HFFc6 (cell line): ENCODE results near the gene TMEM256. TPM values are rescaled to one million over a fixed set of nuclear protein-coding genes. Genes with fewer than 3 reads are reported as not detected.

Source experiments
- DNase-seq: peaks from one replicate; pipeline ENCODE4 v3.0.0-alpha.2; 2018
- H3K27ac Mint-ChIP-seq: 2 replicates; pipeline ENCODE4 v1.8.0; 2020; ENCODE audit warnings: mild to moderate bottlenecking, mixed read lengths
- H3K27me3 Mint-ChIP-seq: 2 replicates; pipeline ENCODE4 v1.8.0; 2021; ENCODE audit warnings: mild to moderate bottlenecking, moderate library complexity, mixed read lengths; ENCODE audit not compliant: insufficient read depth
- H3K36me3 Mint-ChIP-seq: 2 replicates; pipeline ENCODE4 v1.8.0; 2021; ENCODE audit warnings: low read depth, mixed read lengths
- H3K4me1 Mint-ChIP-seq: 2 replicates; pipeline ENCODE4 v1.8.0; 2020; ENCODE audit warnings: low read depth, mixed read lengths
- H3K4me3 Mint-ChIP-seq: 2 replicates; pipeline ENCODE4 v1.8.0; 2020; ENCODE audit warnings: mild to moderate bottlenecking, moderate library complexity, mixed read lengths
- H3K9me3 Mint-ChIP-seq: 2 replicates; pipeline ENCODE4 v1.8.0; 2020; ENCODE audit warnings: mild to moderate bottlenecking, mixed read lengths
- CTCF ChIP-seq: fragments of 200-600 bp; sonication (generic); IDR thresholded peaks from 2 replicates; pipeline ENCODE4 v1.5.0; 2021; ENCODE audit warnings: antibody characterized with exemption, mild to moderate bottlenecking
- total RNA-seq, 6 experiments: library from RNA; stranded (reverse); fragmentation: NEBNext Ultra II Directional; extraction: Animal tissue kit (Norgen Biotek cat#: 25700); gene quantifications; 2 replicates in 1 of 6; 3 replicates in 5 of 6; pipeline ENCODE4 v1.2.3, GENCODE V29; 2021

TMEM256 gene
- total RNA-seq, 6 experiments from 2014 or later: 52.2 to 79.1 (median 72.3) TPM

DNA sequence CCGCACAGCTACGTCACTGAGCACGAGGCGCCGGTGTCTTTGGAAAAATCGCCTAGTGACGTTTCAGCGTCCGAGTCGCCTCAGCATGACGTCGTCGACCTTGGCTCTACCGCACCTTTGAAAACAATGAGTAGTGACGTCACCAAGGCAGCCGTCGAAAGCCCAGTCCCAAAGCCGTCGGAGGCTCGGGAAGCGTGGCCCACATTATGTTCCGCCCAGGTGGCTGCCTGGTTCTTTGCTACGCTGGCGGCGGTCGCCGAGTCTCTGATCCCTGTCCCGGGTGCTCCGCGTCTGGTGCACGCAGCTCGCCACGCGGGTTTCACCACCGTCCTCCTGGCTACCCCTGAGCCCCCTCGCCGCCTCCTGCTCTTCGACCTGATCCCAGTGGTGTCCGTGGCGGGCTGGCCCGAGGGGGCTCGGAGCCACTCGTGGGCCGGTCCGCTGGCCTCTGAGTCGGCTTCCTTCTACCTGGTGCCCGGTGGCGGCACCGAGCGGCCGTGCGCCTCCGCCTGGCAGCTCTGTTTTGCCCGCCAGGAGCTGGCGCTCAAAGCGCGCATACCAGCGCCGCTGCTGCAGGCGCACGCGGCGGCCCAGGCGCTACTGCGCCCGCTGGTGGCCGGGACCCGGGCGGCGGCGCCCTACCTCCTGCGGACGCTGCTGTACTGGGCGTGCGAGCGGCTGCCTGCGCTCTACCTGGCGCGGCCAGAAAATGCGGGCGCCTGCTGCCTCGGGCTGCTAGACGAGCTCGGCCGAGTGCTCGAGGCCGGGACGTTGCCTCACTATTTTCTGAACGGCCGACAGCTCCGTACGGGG lies 32.9 kb upstream of the TMEM256 start:
- Mint-ChIP-seq H3K4me1 (peaks cover 37% of the 10 kb centered on the region), H3K9me3 (no peaks in the 10 kb centered on the region), H3K4me3 (peak overlapping the region; percentile 91), H3K27me3 (peaks cover 18% of the 10 kb centered on the region), H3K27ac (peak overlapping the region; percentile 51; the same call in 1 of the 2 replicates), H3K36me3 (no peaks in the 10 kb centered on the region; the same call in 1 of the 2 replicates)
- DNase-seq: peak; percentile 66
- TF ChIP-seq CTCF: peak; percentile 88

GRCh38 chr17:7435676-7436555 lies 32.0 kb upstream of the TMEM256 start:
- H3K4me3 Mint-ChIP-seq: peak overlapping the region; percentile 91
- peaks cover 42% of the 10 kb centered on the region for H3K4me1 Mint-ChIP-seq
- H3K36me3 Mint-ChIP-seq: no peaks in the 10 kb centered on the region; the same call in 1 of the 2 replicates
- no peaks in the 10 kb centered on the region for H3K9me3 Mint-ChIP-seq
- H3K27ac Mint-ChIP-seq: peak overlapping the region; percentile 59; the same call in 1 of the 2 replicates
- H3K27me3 Mint-ChIP-seq: peaks cover 18% of the 10 kb centered on the region
- no peak for DNase-seq
- peak; percentile 60 for TF ChIP-seq CTCF

- no peak for TF ChIP-seq CTCF
- Mint-ChIP-seq H3K9me3 (no peaks in the 10 kb centered on the region), H3K27me3 (peaks cover 2% of the 10 kb centered on the region), H3K4me1 (peaks cover 27% of the 10 kb centered on the region), H3K4me3 (no peak overlapping the region), H3K27ac (no peak overlapping the region), H3K36me3 (no peaks in the 10 kb centered on the region)
- DNase-seq: no peak
These were observed 28.4 kb upstream of the TMEM256 start for GRCh38 chr17:7432296-7432695.

DNA sequence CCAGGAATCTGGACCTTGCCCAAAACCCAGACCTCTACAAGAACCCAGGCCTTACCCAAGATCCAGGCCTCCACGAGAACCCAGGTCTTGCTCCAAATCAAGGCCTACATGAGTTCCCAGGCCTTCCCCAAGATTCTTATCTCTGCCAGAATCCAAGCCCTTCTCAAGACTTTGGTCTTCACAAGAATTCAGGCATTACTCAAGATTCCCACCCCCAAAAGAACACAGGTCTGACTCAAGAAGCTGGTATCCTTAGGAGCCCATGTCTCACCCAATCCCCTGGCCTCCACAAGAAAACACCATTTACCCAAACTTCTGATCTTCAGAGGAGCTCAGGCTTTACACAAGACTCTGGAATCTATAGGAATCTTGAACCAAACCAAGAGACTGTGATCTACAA lies 27.3 kb upstream of the TMEM256 start:
- no peak for TF ChIP-seq CTCF
- Mint-ChIP-seq H3K27ac (no peak overlapping the region), H3K36me3 (no peaks in the 10 kb centered on the region), H3K4me1 (peaks cover 19% of the 10 kb centered on the region), H3K4me3 (no peak overlapping the region), H3K27me3 (no peaks in the 10 kb centered on the region; the same call in none of the 2 replicates), H3K9me3 (no peaks in the 10 kb centered on the region)
- no peak for DNase-seq

- no peak overlapping the region for H3K4me3 Mint-ChIP-seq
- no peak for DNase-seq
- TF ChIP-seq CTCF: no peak
- H3K27me3 Mint-ChIP-seq: no peaks in the 10 kb centered on the region; the same call in none of the 2 replicates
- H3K27ac Mint-ChIP-seq: no peak overlapping the region
- peaks cover 6% of the 10 kb centered on the region; the same call in 1 of the 2 replicates for H3K4me1 Mint-ChIP-seq
- H3K9me3 Mint-ChIP-seq: no peaks in the 10 kb centered on the region
- no peaks in the 10 kb centered on the region for H3K36me3 Mint-ChIP-seq
These were observed 25.8 kb upstream of the TMEM256 start for GRCh38 chr17:7429722-7430121.
